Upper lobe of left lung (tissue), 4 donors: ENCODE data around the gene EXTL1.

ENCODE experiments used
- EP300 ChIP-seq, 4 donors: sonication (generic); formaldehyde crosslinking; IDR thresholded peaks; one replicate each; pipeline ENCODE4 v1.5.1; 2017; ENCODE audit warnings: antibody characterized with exemption in 4 of 4, control low read depth in 2 of 4
- POLR2A ChIP-seq, 4 donors: fragments of 450-650 bp; IDR thresholded peaks; one replicate each; pipeline ENCODE4 v1.5.1; 2016 to 2017; ENCODE audit warnings: antibody characterized with exemption in 4 of 4, mild to moderate bottlenecking in 2 of 4
- POLR2AphosphoS5 ChIP-seq, 2 donors: sonication (generic); formaldehyde crosslinking; IDR thresholded peaks; one replicate each; pipeline ENCODE4 v1.5.1; 2017; ENCODE audit warnings: antibody characterized with exemption in 2 of 2
- TF ChIP-seq, protein P1 (sequence below), 6 experiments: fragments of 450-650 bp in 4 of 6; fragments of 200-600 bp in 2 of 6; sonication (generic) in 2 of 6; IDR thresholded peaks; one replicate each; pipeline ENCODE4 v1.5.1; 2016 to 2019; ENCODE audit warnings: antibody characterized with exemption in 6 of 6

DNA sequence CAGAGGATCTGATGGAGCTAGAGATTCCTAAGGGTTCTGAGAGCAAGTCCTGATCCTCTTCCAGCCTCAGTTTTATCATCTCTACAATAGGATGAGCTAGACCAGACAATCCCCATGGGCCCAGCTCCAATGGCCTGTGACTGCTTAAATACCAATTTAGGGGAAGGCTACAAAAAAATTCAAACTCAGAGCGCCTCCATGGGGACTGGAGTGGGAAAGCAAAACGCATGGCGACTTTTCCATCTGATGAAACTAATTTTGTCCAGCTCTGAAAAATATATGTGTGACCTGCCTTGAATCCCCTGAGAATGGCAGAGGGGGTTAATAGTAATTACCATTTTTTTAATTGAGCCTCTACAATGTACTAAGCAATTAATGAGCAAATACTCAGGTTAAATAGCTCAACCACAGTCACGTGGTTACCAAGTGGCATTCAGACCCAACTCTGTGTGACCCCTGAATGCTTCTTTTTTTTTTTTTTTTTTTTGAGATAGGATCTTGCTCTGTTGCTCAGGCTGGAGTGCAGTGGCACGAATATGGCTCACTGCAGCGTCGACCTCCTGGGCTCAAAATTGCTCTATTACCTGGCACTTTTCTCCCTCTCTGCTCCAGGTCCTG is 8.4 kb downstream of the EXTL1 start:
- TF ChIP-seq POLR2A (IDR thresholded peaks at IDR 0.05) (no peak), EP300 (IDR thresholded peaks at IDR 0.05) (no peak), POLR2AphosphoS5 (IDR thresholded peaks at IDR 0.05) (no peak)
- TF ChIP-seq, protein P1, sequence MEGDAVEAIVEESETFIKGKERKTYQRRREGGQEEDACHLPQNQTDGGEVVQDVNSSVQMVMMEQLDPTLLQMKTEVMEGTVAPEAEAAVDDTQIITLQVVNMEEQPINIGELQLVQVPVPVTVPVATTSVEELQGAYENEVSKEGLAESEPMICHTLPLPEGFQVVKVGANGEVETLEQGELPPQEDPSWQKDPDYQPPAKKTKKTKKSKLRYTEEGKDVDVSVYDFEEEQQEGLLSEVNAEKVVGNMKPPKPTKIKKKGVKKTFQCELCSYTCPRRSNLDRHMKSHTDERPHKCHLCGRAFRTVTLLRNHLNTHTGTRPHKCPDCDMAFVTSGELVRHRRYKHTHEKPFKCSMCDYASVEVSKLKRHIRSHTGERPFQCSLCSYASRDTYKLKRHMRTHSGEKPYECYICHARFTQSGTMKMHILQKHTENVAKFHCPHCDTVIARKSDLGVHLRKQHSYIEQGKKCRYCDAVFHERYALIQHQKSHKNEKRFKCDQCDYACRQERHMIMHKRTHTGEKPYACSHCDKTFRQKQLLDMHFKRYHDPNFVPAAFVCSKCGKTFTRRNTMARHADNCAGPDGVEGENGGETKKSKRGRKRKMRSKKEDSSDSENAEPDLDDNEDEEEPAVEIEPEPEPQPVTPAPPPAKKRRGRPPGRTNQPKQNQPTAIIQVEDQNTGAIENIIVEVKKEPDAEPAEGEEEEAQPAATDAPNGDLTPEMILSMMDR (IDR thresholded peaks at IDR 0.05) = no peak
